GM19099 (cell line): ENCODE measurements around the gene CDKN2D.

Source experiments
- POLR2A ChIP-seq: IDR thresholded peaks from 3 replicates; pipeline ENCODE4 v1.6.1; 2011; ENCODE audit warnings: low read depth; ENCODE audit not compliant: insufficient read length; ENCODE audit errors: extremely low read depth

CDKN2D gene

GRCh38 chr19:10565567-10566407 is 3.0 kb downstream of the CDKN2D start, which contains the start of gene KRI1:
KRI1 (minus strand) TSS chr19:10566010; CDS start chr19:10565999, 11 bp downstream.
- TF ChIP-seq POLR2A, result peak; percentile 76

- no peak for TF ChIP-seq POLR2A
These were observed 3.7 kb downstream of the CDKN2D start for GRCh38 chr19:10565028-10565566.

GRCh38 chr19:10562609-10563008 is 6.2 kb downstream of the CDKN2D start:
- TF ChIP-seq POLR2A, result no peak

GRCh38 chr19:10560154-10560553 is 8.6 kb downstream of the CDKN2D start:
- no peak for TF ChIP-seq POLR2A

GRCh38 chr19:10557603-10558197 is 11.1 kb downstream of the CDKN2D start:
- TF ChIP-seq POLR2A, result no peak

GRCh38 chr19:10555610-10555973 is 13.2 kb downstream of the CDKN2D start:
- TF ChIP-seq POLR2A, result no peak

GRCh38 chr19:10554760-10555609 is 13.8 kb downstream of the CDKN2D start:
- TF ChIP-seq POLR2A, result no peak

- TF ChIP-seq POLR2A, result no peak
These were observed 14.8 kb downstream of the CDKN2D start for GRCh38 chr19:10553943-10554381.

GRCh38 chr19:10553087-10553667 is 15.6 kb downstream of the CDKN2D start:
- TF ChIP-seq POLR2A, result no peak

- no peak for TF ChIP-seq POLR2A
These were observed 16.2 kb downstream of the CDKN2D start for GRCh38 chr19:10552510-10553053.

- TF ChIP-seq POLR2A, result no peak
These were observed 17.0 kb downstream of the CDKN2D start for GRCh38 chr19:10551698-10552301.

- no peak for TF ChIP-seq POLR2A
These were observed 18.4 kb downstream of the CDKN2D start for GRCh38 chr19:10550336-10550735.

GRCh38 chr19:10549733-10550132 is 19.0 kb downstream of the CDKN2D start:
- TF ChIP-seq POLR2A, result no peak

- TF ChIP-seq POLR2A, result no peak
These were observed 20.0 kb downstream of the CDKN2D start for GRCh38 chr19:10548746-10549276.
